PC-3 (cell line): Measurements from ENCODE around the gene TXNIP. TPM values are rescaled to one million over a fixed set of nuclear protein-coding genes. Genes with fewer than 3 reads are reported as not detected.

Experiments used
- ATAC-seq: fragments of 200-7000 bp; cut with Tn5 transposase; 2 replicates; pipeline ENCODE4 v1.9.1; 2020; ENCODE audit warnings: mild to moderate bottlenecking, moderate library complexity
- BruUV-seq: library from RNA; stranded (reverse); fragments of 400-500 nt; replicated peaks from 2 replicates; lab custom pipeline; 2021; lab: Mats Ljungman, UMichigan
- CTCF ChIA-PET: fragments of 300-600 bp; sonication (Branson Sonifier 250); formaldehyde crosslinking; loops from one replicate; lab custom pipeline; 2022; ENCODE audit warnings: antibody characterized with exemption; lab: Charles Lee
- POLR2A ChIA-PET: fragments of 300-600 bp; sonication (Branson Sonifier 250); formaldehyde crosslinking; loops from one replicate; lab custom pipeline; 2022; ENCODE audit warnings: antibody characterized with exemption; ENCODE audit not compliant: unreplicated experiment; lab: Charles Lee
- DNase-seq: peaks from one replicate; pipeline ENCODE4 v3.0.0-alpha.2; 2015
- H2AFZ ChIP-seq: fragments of 300-600 bp; sonication (generic); 2 replicates; pipeline ENCODE4 v1.6.0; 2016; ENCODE audit warnings: antibody characterized with exemption, low read length
- H3F3A ChIP-seq: fragments of 300-600 bp; sonication (generic); one replicate; pipeline ENCODE4 v1.6.0; 2017; ENCODE audit warnings: antibody characterized with exemption, low read length, control low read depth, mild to moderate bottlenecking; ENCODE audit not compliant: unreplicated experiment
- H3K27ac ChIP-seq: fragments of 300-600 bp; sonication (generic); 2 replicates; pipeline ENCODE4 v1.5.1; 2016; ENCODE audit warnings: mild to moderate bottlenecking, low read length
- H3K27me3 ChIP-seq: fragments of 300-600 bp; sonication (generic); 2 replicates; pipeline ENCODE4 v1.6.1; 2016; ENCODE audit warnings: low read length, mixed read lengths
- H3K36me3 ChIP-seq: fragments of 300-600 bp; sonication (generic); 2 replicates; pipeline ENCODE4 v1.6.1; 2016; ENCODE audit warnings: low read depth, mixed run types, low read length, mixed read lengths
- H3K4me1 ChIP-seq: fragments of 300-600 bp; sonication (generic); 2 replicates; pipeline ENCODE4 v1.5.1; 2016; ENCODE audit warnings: low read length; ENCODE audit not compliant: insufficient read depth
- H3K4me2 ChIP-seq: fragments of 300-600 bp; sonication (generic); 2 replicates; pipeline ENCODE4 v1.6.0; 2016; ENCODE audit warnings: low read length
- H3K4me3 ChIP-seq: fragments of 300-600 bp; sonication (generic); 2 replicates; pipeline ENCODE4 v1.5.1; 2016; ENCODE audit warnings: mild to moderate bottlenecking, low read length, mixed read lengths
- H3K79me2 ChIP-seq: fragments of 300-600 bp; sonication (generic); 2 replicates; pipeline ENCODE4 v1.6.1; 2017; ENCODE audit warnings: low read length, mixed read lengths
- H3K9ac ChIP-seq: fragments of 300-600 bp; sonication (generic); 2 replicates; pipeline ENCODE4 v1.6.0; 2016; ENCODE audit warnings: mild to moderate bottlenecking, low read length
- H3K9me2 ChIP-seq: fragments of 300-600 bp; sonication (generic); replicated peaks from 2 replicates; pipeline ENCODE4 v1.6.1; 2016; ENCODE audit warnings: mixed run types, low read length, mixed read lengths
- H3K9me3 ChIP-seq: fragments of 300-600 bp; sonication (generic); 2 replicates; pipeline ENCODE4 v1.6.1; 2016; ENCODE audit warnings: low read length, mixed read lengths
- H4K20me1 ChIP-seq: fragments of 300-600 bp; sonication (generic); 2 replicates; pipeline ENCODE4 v1.6.1; 2016; ENCODE audit warnings: low read length, mixed read lengths
- EZH2 ChIP-seq: fragments of 300-600 bp; sonication (generic); IDR thresholded peaks from one replicate; pipeline ENCODE4 v1.6.1; 2017; ENCODE audit warnings: antibody characterized with exemption, mild to moderate bottlenecking, low read length; ENCODE audit not compliant: unreplicated experiment
- EZH2phosphoT487 ChIP-seq: fragments of 300-600 bp; sonication (generic); IDR thresholded peaks from 2 replicates; pipeline ENCODE4 v1.6.1; 2018; ENCODE audit warnings: mild to moderate bottlenecking, antibody characterized with exemption, low read length, borderline replicate concordance
- intact Hi-C: fragments of 100-400 bp; cut with micrococcal nuclease; formaldehyde crosslinking; loops from 2 replicates; pipeline ENCODE4 v1.9.0; 2023
- total RNA-seq: library from RNA; depleted of rRNA; stranded (reverse); fragments of >200 nt; gene quantifications from 2 replicates; pipeline ENCODE4 v1.2.3, GENCODE V29; 2014
- TF ChIP-seq, protein P1 (sequence below): fragments of 300-600 bp; sonication (generic); conservative IDR thresholded peaks from 2 replicates; pipeline ENCODE4 v1.5.1; 2017; ENCODE audit warnings: antibody characterized with exemption, low read depth, mild to moderate bottlenecking, low read length

TXNIP gene
- total RNA-seq, 1 experiment from 2014 or later = 45.3 TPM

DNA sequence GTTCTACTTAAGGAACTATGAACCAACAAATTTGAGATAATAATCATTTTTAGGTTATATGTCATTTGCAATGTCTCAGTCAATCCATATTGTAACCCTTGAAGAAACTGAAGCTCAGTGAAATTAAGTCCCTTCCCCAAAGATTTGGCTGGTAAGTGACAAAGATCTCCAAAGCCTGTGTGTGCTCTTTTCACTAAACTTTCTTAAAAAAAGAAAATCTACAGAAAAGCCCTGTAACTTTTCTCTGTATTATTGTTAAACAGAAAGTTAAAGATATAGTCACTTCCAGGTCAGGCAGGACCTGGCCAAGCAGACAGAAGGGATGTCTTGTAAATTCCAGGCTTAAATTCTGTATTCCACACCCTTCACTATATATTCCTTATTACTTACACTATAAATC is 40.0 kb downstream of the TXNIP start:
- Histone ChIP-seq H3K4me1 (peaks cover 33% of the 10 kb centered on the region), H3K4me3 (peak overlapping the region; percentile 76), H3K9me3 (no peaks in the 10 kb centered on the region), H3K27ac (no peak overlapping the region), H3K9ac (peak overlapping the region; percentile 50), H2AFZ (peak overlapping the region; percentile 83; the same call in 1 of the 2 replicates), H3K4me2 (peak overlapping the region; percentile 84), H4K20me1 (no peaks in the 10 kb centered on the region), H3K36me3 (no peaks in the 10 kb centered on the region), H3K9me2 (no peaks in the 10 kb centered on the region), H3K27me3 (no peaks in the 10 kb centered on the region), H3F3A (no peaks in the 10 kb centered on the region), H3K79me2 (peaks cover 24% of the 10 kb centered on the region)
- intact Hi-C loops = loop anchor here (2.0 to 5.0 kb wide), 2 partner anchors 39 to 98 kb away; partner anchors contain the start of genes PEX11B and PIAS3
- ATAC-seq (no peak), DNase-seq (no peak)
- TF ChIP-seq EZH2phosphoT487 = no peak
- TF ChIP-seq EZH2 = no peak
- TF ChIP-seq, protein P1, sequence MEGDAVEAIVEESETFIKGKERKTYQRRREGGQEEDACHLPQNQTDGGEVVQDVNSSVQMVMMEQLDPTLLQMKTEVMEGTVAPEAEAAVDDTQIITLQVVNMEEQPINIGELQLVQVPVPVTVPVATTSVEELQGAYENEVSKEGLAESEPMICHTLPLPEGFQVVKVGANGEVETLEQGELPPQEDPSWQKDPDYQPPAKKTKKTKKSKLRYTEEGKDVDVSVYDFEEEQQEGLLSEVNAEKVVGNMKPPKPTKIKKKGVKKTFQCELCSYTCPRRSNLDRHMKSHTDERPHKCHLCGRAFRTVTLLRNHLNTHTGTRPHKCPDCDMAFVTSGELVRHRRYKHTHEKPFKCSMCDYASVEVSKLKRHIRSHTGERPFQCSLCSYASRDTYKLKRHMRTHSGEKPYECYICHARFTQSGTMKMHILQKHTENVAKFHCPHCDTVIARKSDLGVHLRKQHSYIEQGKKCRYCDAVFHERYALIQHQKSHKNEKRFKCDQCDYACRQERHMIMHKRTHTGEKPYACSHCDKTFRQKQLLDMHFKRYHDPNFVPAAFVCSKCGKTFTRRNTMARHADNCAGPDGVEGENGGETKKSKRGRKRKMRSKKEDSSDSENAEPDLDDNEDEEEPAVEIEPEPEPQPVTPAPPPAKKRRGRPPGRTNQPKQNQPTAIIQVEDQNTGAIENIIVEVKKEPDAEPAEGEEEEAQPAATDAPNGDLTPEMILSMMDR = no peak
- ChIA-PET POLR2A (no interaction called here), CTCF (no interaction called here)
- no TSS peak for BruUV-seq

DNA sequence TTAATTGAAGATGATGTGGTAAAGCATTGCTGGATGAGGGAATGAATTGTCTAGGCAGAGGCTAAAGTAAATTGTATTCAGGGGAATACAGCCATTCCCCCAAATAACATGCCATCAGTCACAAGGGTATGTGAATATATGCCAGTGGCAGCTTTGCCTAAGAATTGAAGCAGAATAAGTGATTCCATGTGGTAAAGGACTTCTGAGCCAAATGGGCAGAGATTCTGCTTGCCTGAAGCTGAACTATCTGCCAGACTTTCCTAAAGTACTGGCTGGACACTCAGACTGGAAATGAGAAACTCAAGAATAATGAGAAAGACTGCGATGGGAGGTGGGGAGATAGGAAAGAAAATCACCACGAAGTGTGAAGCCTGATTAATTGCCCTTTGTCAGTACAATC is 40.9 kb downstream of the TXNIP start:
- POLR2A ChIA-PET = interaction anchor here (0.8 kb wide), 1 partner anchor 96 kb away, joined by 3 read pairs; no protein-coding TSS in a partner anchor
- no peak overlapping the region for H3K9ac ChIP-seq

DNA sequence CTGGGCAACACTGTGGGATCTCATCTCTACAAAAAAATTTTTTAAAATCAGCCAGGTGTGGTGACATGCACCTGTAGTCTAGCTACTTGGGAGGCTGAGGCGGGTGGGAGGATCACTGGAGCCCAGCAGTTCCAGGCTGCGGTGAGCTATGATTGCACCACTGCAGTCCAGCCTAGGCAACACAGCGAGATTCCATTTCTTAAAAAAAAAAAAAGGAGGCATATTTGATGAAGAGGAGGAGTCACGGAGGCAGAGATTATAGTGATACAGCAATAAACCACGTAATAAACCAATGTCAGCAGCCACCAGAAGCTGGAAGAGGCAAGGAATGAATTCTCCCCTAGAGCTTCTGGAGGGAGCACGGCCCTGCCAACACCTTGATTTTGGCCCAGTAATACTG is 42.5 kb downstream of the TXNIP start:
- Histone ChIP-seq H3K79me2 (peaks cover 24% of the 10 kb centered on the region), H2AFZ (no peak overlapping the region), H3K4me1 (peaks cover 25% of the 10 kb centered on the region), H3K9me3 (no peaks in the 10 kb centered on the region), H3K4me2 (no peak overlapping the region), H3F3A (no peaks in the 10 kb centered on the region), H3K9ac (no peak overlapping the region), H3K27me3 (no peaks in the 10 kb centered on the region), H3K27ac (no peak overlapping the region), H3K9me2 (no peaks in the 10 kb centered on the region), H4K20me1 (no peaks in the 10 kb centered on the region), H3K4me3 (no peak overlapping the region), H3K36me3 (no peaks in the 10 kb centered on the region)
- ChIA-PET CTCF (interaction anchor here (0.6 kb wide), 1 partner anchor 11 kb away, joined by 3 read pairs; the partner anchor contains the start of genes ANKRD34A and POLR3GL), POLR2A (no interaction called here)
- DNase-seq = no peak
- ATAC-seq = no peak
- BruUV-seq = no TSS peak
- intact Hi-C loops = no loop called here
- no peak for TF ChIP-seq EZH2phosphoT487
- TF ChIP-seq EZH2 = no peak
- TF ChIP-seq, protein P1 = no peak

More for the DNA sequence above, 40.9 kb downstream of the TXNIP start:
- H3K79me2 ChIP-seq = peaks cover 24% of the 10 kb centered on the region
- H3K4me2 ChIP-seq = peak overlapping the region; percentile 84
- no peaks in the 10 kb centered on the region for H3F3A ChIP-seq
- H3K9me3 ChIP-seq = no peaks in the 10 kb centered on the region
- CTCF ChIA-PET = no interaction called here
- no peaks in the 10 kb centered on the region for H3K9me2 ChIP-seq
- H2AFZ ChIP-seq = no peak overlapping the region
- intact Hi-C loops = loop anchor here (5.0 kb wide), 1 partner anchor 38 kb away; the partner anchor contains the start of gene PEX11B
- H3K36me3 ChIP-seq = no peaks in the 10 kb centered on the region
- no peak overlapping the region for H3K27ac ChIP-seq
- H3K4me3 ChIP-seq = no peak overlapping the region
- no peak for DNase-seq
- peaks cover 25% of the 10 kb centered on the region for H3K4me1 ChIP-seq
- BruUV-seq = no TSS peak
- no peaks in the 10 kb centered on the region for H3K27me3 ChIP-seq
- H4K20me1 ChIP-seq = no peaks in the 10 kb centered on the region
- TF ChIP-seq EZH2 (no peak), EZH2phosphoT487 (no peak)
- TF ChIP-seq, protein P1 = no peak
- ATAC-seq = no peak
